MCF 10A (cell line): ENCODE data around the gene SRD5A1. TPM values are rescaled to one million over a fixed set of nuclear protein-coding genes. Genes with fewer than 3 reads are reported as not detected.

Experiments used
- BruUV-seq: library from RNA; stranded (reverse); fragments of 400-500 nt; replicated peaks from 2 replicates; lab custom pipeline; 2021; lab: Mats Ljungman, UMichigan
- CTCF ChIA-PET: fragments of 300-600 bp; sonication (Branson Sonifier 250); formaldehyde crosslinking; extraction: SDS; loops from one replicate; lab custom pipeline; 2021; ENCODE audit warnings: antibody characterized with exemption, inconsistent platforms; lab: Yijun Ruan, JAX
- POLR2A ChIA-PET: fragments of 300-600, 350-650 bp; sonication (Branson Sonifier 250); formaldehyde crosslinking; extraction: SDS; loops from one replicate; lab custom pipeline; 2020; ENCODE audit warnings: antibody characterized with exemption, inconsistent platforms; lab: Yijun Ruan, JAX
- DNase-seq: peaks from one replicate; pipeline ENCODE4 v3.0.0-alpha.2; 2018; ENCODE audit not compliant: unreplicated experiment
- H3K27ac Mint-ChIP-seq: one replicate; pipeline ENCODE4 v1.8.0; 2022; ENCODE audit warnings: mild to moderate bottlenecking, low read depth, mixed read lengths; ENCODE audit not compliant: unreplicated experiment
- H3K27me3 Mint-ChIP-seq: one replicate; pipeline ENCODE4 v1.8.0; 2022; ENCODE audit warnings: mixed read lengths; ENCODE audit not compliant: insufficient read depth, unreplicated experiment
- H3K36me3 Mint-ChIP-seq: one replicate; pipeline ENCODE4 v1.8.0; 2022; ENCODE audit warnings: mild to moderate bottlenecking, moderate library complexity, mixed read lengths; ENCODE audit not compliant: insufficient read depth, unreplicated experiment
- H3K4me1 Mint-ChIP-seq: one replicate; pipeline ENCODE4 v1.8.0; 2022; ENCODE audit warnings: mixed read lengths; ENCODE audit not compliant: insufficient read depth, unreplicated experiment
- H3K4me3 Mint-ChIP-seq: one replicate; pipeline ENCODE4 v1.8.0; 2022; ENCODE audit warnings: mild to moderate bottlenecking, moderate library complexity, mixed read lengths; ENCODE audit not compliant: unreplicated experiment
- H3K9me3 Mint-ChIP-seq: one replicate; pipeline ENCODE4 v1.8.0; 2022; ENCODE audit warnings: mixed read lengths; ENCODE audit not compliant: unreplicated experiment
- CTCF ChIP-seq: fragments of 200-600 bp; IDR thresholded peaks from one replicate; pipeline ENCODE4 v1.8.0; 2022; ENCODE audit warnings: antibody characterized with exemption, mild to moderate bottlenecking; ENCODE audit not compliant: unreplicated experiment
- intact Hi-C: fragments of 100-400 bp; cut with micrococcal nuclease; formaldehyde crosslinking; loops from 2 replicates; pipeline ENCODE4 v1.14.1; 2022
- total RNA-seq: library from RNA; stranded (reverse); gene quantifications from 2 replicates; pipeline ENCODE4 v1.2.3, GENCODE V29; 2022

SRD5A1 gene
- total RNA-seq, 1 experiment from 2014 or later: 12.4 TPM

DNA sequence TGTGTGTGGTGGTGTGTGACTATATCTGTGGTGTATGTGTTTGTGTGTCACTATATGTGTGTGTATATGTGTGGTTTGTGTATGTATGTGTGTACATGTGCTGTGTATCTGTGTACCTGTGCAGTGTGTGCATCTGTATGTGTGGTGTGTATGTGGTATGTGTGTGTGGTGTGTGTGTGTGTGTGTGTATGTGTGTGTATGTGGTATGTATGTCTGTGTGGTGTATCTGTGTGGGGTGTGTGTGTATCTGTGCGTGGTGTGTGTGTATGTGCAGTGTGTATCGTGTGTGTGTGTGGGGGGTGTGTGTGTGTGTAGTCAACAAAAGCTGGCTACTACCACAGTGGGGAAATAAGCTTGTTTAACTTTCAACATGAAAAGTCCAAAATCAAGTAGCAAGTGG, 48.4 kb downstream of the SRD5A1 start:
- H3K4me3 Mint-ChIP-seq: no peak overlapping the region
- intact Hi-C loops: no loop called here
- no peaks in the 10 kb centered on the region for H3K36me3 Mint-ChIP-seq
- POLR2A ChIA-PET: no interaction called here
- DNase-seq: no peak
- no peak for TF ChIP-seq CTCF
- H3K9me3 Mint-ChIP-seq: no peaks in the 10 kb centered on the region
- peaks cover 12% of the 10 kb centered on the region for H3K27me3 Mint-ChIP-seq
- no peak overlapping the region for H3K27ac Mint-ChIP-seq
- no TSS peak for BruUV-seq
- CTCF ChIA-PET: interaction anchor here (0.6 to 0.7 kb wide), 3 partner anchors 47 to 1644 kb away, joined by 3 read pairs; no protein-coding TSS in a partner anchor
- peaks cover 1% of the 10 kb centered on the region for H3K4me1 Mint-ChIP-seq

- H3K27ac Mint-ChIP-seq: no peak overlapping the region
- no peaks in the 10 kb centered on the region for H3K36me3 Mint-ChIP-seq
- BruUV-seq: no TSS peak
- ChIA-PET CTCF (interaction anchor here (0.7 kb wide), 2 partner anchors 1134 to 1645 kb away, joined by 3 read pairs; no protein-coding TSS in a partner anchor), POLR2A (interaction anchor here (1.3 kb wide), 1 partner anchor 13 kb away, joined by 4 read pairs; no protein-coding TSS in a partner anchor)
- DNase-seq: no peak
- no peak overlapping the region for H3K4me3 Mint-ChIP-seq
- TF ChIP-seq CTCF: no peak
- no peaks in the 10 kb centered on the region for H3K4me1 Mint-ChIP-seq
- intact Hi-C loops: no loop called here
- peaks cover 16% of the 10 kb centered on the region for H3K27me3 Mint-ChIP-seq
- H3K9me3 Mint-ChIP-seq: peaks cover under 1% of the 10 kb centered on the region
Measured at GRCh38 chr5:6682239-6682638, 49.0 kb downstream of the SRD5A1 start.

DNA sequence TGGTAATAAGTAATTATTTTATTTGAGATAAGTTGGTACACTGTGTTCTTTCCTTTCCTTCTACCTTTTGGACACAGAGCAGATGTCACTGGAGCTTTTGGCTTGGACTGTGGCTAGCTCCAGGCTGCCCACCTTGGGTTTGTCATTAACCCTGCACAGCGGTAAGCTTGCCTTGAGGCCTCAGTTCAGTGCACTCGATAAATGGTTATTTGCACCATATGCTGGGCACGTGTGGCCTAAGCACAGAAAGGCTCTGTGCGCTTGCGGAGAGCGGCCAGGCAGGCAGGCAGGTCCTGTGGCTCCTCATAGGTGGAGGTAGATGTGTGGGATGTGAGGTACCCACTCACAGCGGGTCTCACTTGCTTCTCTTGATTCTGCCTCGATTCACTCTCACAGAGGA, 50.0 kb downstream of the SRD5A1 start:
- intact Hi-C loops: no loop called here
- ChIA-PET CTCF (interaction anchor here (1.2 kb wide), 1 partner anchor 48 kb away, joined by 3 read pairs; no protein-coding TSS in a partner anchor), POLR2A (interaction anchor here (1.3 kb wide), 1 partner anchor 12 kb away, joined by 4 read pairs; no protein-coding TSS in a partner anchor)

GRCh38 chr5:6684075-6684474, 50.8 kb downstream of the SRD5A1 start:
- intact Hi-C loops: no loop called here

More for the DNA sequence above, 50.0 kb downstream of the SRD5A1 start:
- H3K4me3 Mint-ChIP-seq: no peak overlapping the region
- no peak for TF ChIP-seq CTCF
- no peaks in the 10 kb centered on the region for H3K4me1 Mint-ChIP-seq
- peaks cover 7% of the 10 kb centered on the region for H3K9me3 Mint-ChIP-seq
- peaks cover 24% of the 10 kb centered on the region for H3K27me3 Mint-ChIP-seq
- no peak for DNase-seq
- H3K27ac Mint-ChIP-seq: no peak overlapping the region
- H3K36me3 Mint-ChIP-seq: no peaks in the 10 kb centered on the region
- no TSS peak for BruUV-seq

More at GRCh38 chr5:6684075-6684474, 50.8 kb downstream of the SRD5A1 start:
- no peak for TF ChIP-seq CTCF
- H3K4me1 Mint-ChIP-seq: no peaks in the 10 kb centered on the region
- peaks cover 7% of the 10 kb centered on the region for H3K9me3 Mint-ChIP-seq
- H3K4me3 Mint-ChIP-seq: no peak overlapping the region
- H3K36me3 Mint-ChIP-seq: no peaks in the 10 kb centered on the region
- H3K27ac Mint-ChIP-seq: no peak overlapping the region
- no TSS peak for BruUV-seq
- peaks cover 24% of the 10 kb centered on the region for H3K27me3 Mint-ChIP-seq
- DNase-seq: no peak
- ChIA-PET CTCF (interaction anchor here (1.2 kb wide), 1 partner anchor 48 kb away, joined by 3 read pairs; no protein-coding TSS in a partner anchor), POLR2A (no interaction called here)
